SH-SY5Y (cell line): Measurements from ENCODE around the gene LRMDA.

Source experiments
- GATA2 ChIP-seq: IDR thresholded peaks from 2 replicates; pipeline ENCODE4 v1.6.1; 2011; ENCODE audit warnings: mild to moderate bottlenecking, low read depth, low read length
- GATA3 ChIP-seq: IDR thresholded peaks from 2 replicates; pipeline ENCODE4 v1.6.1; 2011; ENCODE audit warnings: low read depth, mild to moderate bottlenecking, low read length, moderate library complexity

- TF ChIP-seq GATA2: no peak
- TF ChIP-seq GATA3: no peak
Observed at GRCh38 chr10:76576276-76576962, 1145.0 kb downstream of the LRMDA start.
